Progenitor cell of endocrine pancreas (in vitro differentiated cells): ENCODE measurements around the gene SLCO6A1. TPM values are rescaled to one million over a fixed set of nuclear protein-coding genes. Genes with fewer than 3 reads are reported as not detected.
A peak's percentile ranks its signal among the peaks of the same experiment; 100 is the strongest.

ENCODE experiments used
- DNase-seq: peaks from one replicate; pipeline ENCODE4 v3.0.0; 2021; ENCODE audit warnings: low spot score; ENCODE audit not compliant: unreplicated experiment
- H3K27ac Mint-ChIP-seq: 2 replicates; pipeline ENCODE4 v1.8.0; 2021; ENCODE audit warnings: mild to moderate bottlenecking, moderate library complexity, mixed read lengths
- H3K27me3 Mint-ChIP-seq: 2 replicates; pipeline ENCODE4 v1.8.0; 2021; ENCODE audit warnings: mixed read lengths
- H3K36me3 Mint-ChIP-seq: 2 replicates; pipeline ENCODE4 v1.8.0; 2022; ENCODE audit warnings: mixed read lengths; ENCODE audit not compliant: insufficient read depth
- H3K4me1 Mint-ChIP-seq: 2 replicates; pipeline ENCODE4 v1.8.0; 2021; ENCODE audit warnings: low read depth, mixed read lengths
- H3K4me3 Mint-ChIP-seq: 2 replicates; pipeline ENCODE4 v1.8.0; 2021; ENCODE audit warnings: low read depth, mild to moderate bottlenecking, moderate library complexity, mixed read lengths
- H3K9me3 Mint-ChIP-seq: 2 replicates; pipeline ENCODE4 v1.8.0; 2021; ENCODE audit warnings: low read depth, mixed read lengths
- CTCF ChIP-seq: fragments of 200-600 bp; sonication (generic); IDR thresholded peaks from one replicate; pipeline ENCODE4 v1.5.0; 2021; ENCODE audit warnings: antibody characterized with exemption, mild to moderate bottlenecking; ENCODE audit not compliant: unreplicated experiment
- long read RNA-seq: library from polyadenylated mRNA; unstranded; transcript quantifications from one replicate; pipeline ENCODE4 v2.0.0, GENCODE V29; 2020
- total RNA-seq: library from RNA; stranded (reverse); gene quantifications from 2 replicates; pipeline ENCODE4 v1.2.1, GENCODE V29; 2021

SLCO6A1 gene
- total RNA-seq, result 2.0 and 4.9 TPM in 2 replicates
- long read RNA-seq, partial matches to known transcripts, result 3 of 15 reads
- long read RNA-seq, other reads (novel, unspliced or antisense), result 12 of 15 reads

- H3K4me1 Mint-ChIP-seq, result no peaks in the 10 kb centered on the region
- DNase-seq, result no peak
- H3K27me3 Mint-ChIP-seq, result no peaks in the 10 kb centered on the region
- peak within 1 kb of the TSS; percentile 19 for H3K27ac Mint-ChIP-seq
- no peak for TF ChIP-seq CTCF
- H3K4me3 Mint-ChIP-seq, result no peak within 1 kb of the TSS
- no peaks in the 10 kb centered on the region for H3K36me3 Mint-ChIP-seq
- H3K9me3 Mint-ChIP-seq, result no peaks in the 10 kb centered on the region
These were observed at the start of gene SLCO6A1 for GRCh38 chr5:102498271-102499034. TSS of gene SLCO6A1 (minus strand) at chr5:102499001. CDS start at chr5:102498844, 157 bp downstream.

GRCh38 chr5:102547141-102548035 lies 48.6 kb upstream of the SLCO6A1 start:
- H3K27ac Mint-ChIP-seq, result no peak overlapping the region
- peaks cover 11% of the 10 kb centered on the region for H3K9me3 Mint-ChIP-seq
- no peaks in the 10 kb centered on the region for H3K4me1 Mint-ChIP-seq
- DNase-seq, result no peak
- no peak overlapping the region for H3K4me3 Mint-ChIP-seq
- no peaks in the 10 kb centered on the region for H3K27me3 Mint-ChIP-seq
- TF ChIP-seq CTCF, result no peak
- no peaks in the 10 kb centered on the region for H3K36me3 Mint-ChIP-seq

- Mint-ChIP-seq H3K27ac (no peak overlapping the region), H3K4me1 (no peaks in the 10 kb centered on the region), H3K9me3 (peaks cover 7% of the 10 kb centered on the region), H3K27me3 (no peaks in the 10 kb centered on the region), H3K4me3 (no peak overlapping the region), H3K36me3 (peaks cover 1% of the 10 kb centered on the region)
- TF ChIP-seq CTCF, result peak; percentile 62
- DNase-seq, result peak; percentile 26
These were observed 46.4 kb upstream of the SLCO6A1 start for GRCh38 chr5:102545175-102545574.

- H3K9me3 Mint-ChIP-seq, result no peaks in the 10 kb centered on the region
- no peaks in the 10 kb centered on the region for H3K4me1 Mint-ChIP-seq
- peaks cover 1% of the 10 kb centered on the region for H3K36me3 Mint-ChIP-seq
- H3K4me3 Mint-ChIP-seq, result no peak overlapping the region
- no peak for DNase-seq
- no peaks in the 10 kb centered on the region for H3K27me3 Mint-ChIP-seq
- no peak overlapping the region for H3K27ac Mint-ChIP-seq
- no peak for TF ChIP-seq CTCF
These were observed 43.3 kb upstream of the SLCO6A1 start for GRCh38 chr5:102542057-102542456.

GRCh38 chr5:102539996-102540728 lies 41.4 kb upstream of the SLCO6A1 start:
- H3K27ac Mint-ChIP-seq, result no peak overlapping the region
- no peak for DNase-seq
- H3K9me3 Mint-ChIP-seq, result no peaks in the 10 kb centered on the region
- peaks cover 1% of the 10 kb centered on the region for H3K36me3 Mint-ChIP-seq
- no peak for TF ChIP-seq CTCF
- no peaks in the 10 kb centered on the region for H3K4me1 Mint-ChIP-seq
- H3K4me3 Mint-ChIP-seq, result no peak overlapping the region
- H3K27me3 Mint-ChIP-seq, result no peaks in the 10 kb centered on the region
